Measurements from ENCODE around the gene NRCAM. TPM values are rescaled to one million over a fixed set of nuclear protein-coding genes. Genes with fewer than 3 reads are reported as not detected.
A peak's percentile ranks its signal among the peaks of the same experiment; 100 is the strongest.

The NRCAM gene
- total RNA-seq, 1 donor from 2014 or later = 9.3 TPM

GRCh38 chr7:108285003-108285368 is 171.2 kb downstream of the NRCAM start:
- H3K4me3 ChIP-seq (ENCODE audit: insufficient read depth, low read depth, low read length) = no peak overlapping the region
- DNase-seq (ENCODE audit: low read depth) (no peak), FAIRE-seq (no peak)
- no peak overlapping the region for H3K9ac ChIP-seq (ENCODE audit: low read length)
- peaks cover 11% of the 10 kb centered on the region for H3K4me1 Mint-ChIP-seq (ENCODE audit: low read depth, unreplicated experiment)
- H3K27ac Mint-ChIP-seq (ENCODE audit: unreplicated experiment) = no peak overlapping the region
- no peak overlapping the region for H2AFZ ChIP-seq (ENCODE audit: low read depth, low read length)
- H3K9me3 ChIP-seq (ENCODE audit: insufficient read depth, low read depth, low read length) = no peaks in the 10 kb centered on the region
- no peaks in the 10 kb centered on the region for H3K27me3 Mint-ChIP-seq (ENCODE audit: low read depth, unreplicated experiment)
- no peak overlapping the region for H3K27ac ChIP-seq (ENCODE audit: low read depth, low read length)
- H3K9me3 Mint-ChIP-seq (ENCODE audit: unreplicated experiment) = no peaks in the 10 kb centered on the region
- H3K27me3 ChIP-seq (ENCODE audit: insufficient read depth, low read length) = no peaks in the 10 kb centered on the region
- no peaks in the 10 kb centered on the region for H4K20me1 ChIP-seq (ENCODE audit: insufficient read depth, low read length)
- H3K36me3 Mint-ChIP-seq (ENCODE audit: low read depth, unreplicated experiment) = no peaks in the 10 kb centered on the region
- H3K36me3 ChIP-seq (ENCODE audit: insufficient read depth, low read length) = no peaks in the 10 kb centered on the region
- peaks cover 6% of the 10 kb centered on the region for H3K4me1 ChIP-seq (ENCODE audit: insufficient read depth, low read length)
- H3K4me2 ChIP-seq (ENCODE audit: low read length) = no peak overlapping the region
- H3K4me3 Mint-ChIP-seq (ENCODE audit: unreplicated experiment) = no peak overlapping the region
- TF ChIP-seq, protein P1, sequence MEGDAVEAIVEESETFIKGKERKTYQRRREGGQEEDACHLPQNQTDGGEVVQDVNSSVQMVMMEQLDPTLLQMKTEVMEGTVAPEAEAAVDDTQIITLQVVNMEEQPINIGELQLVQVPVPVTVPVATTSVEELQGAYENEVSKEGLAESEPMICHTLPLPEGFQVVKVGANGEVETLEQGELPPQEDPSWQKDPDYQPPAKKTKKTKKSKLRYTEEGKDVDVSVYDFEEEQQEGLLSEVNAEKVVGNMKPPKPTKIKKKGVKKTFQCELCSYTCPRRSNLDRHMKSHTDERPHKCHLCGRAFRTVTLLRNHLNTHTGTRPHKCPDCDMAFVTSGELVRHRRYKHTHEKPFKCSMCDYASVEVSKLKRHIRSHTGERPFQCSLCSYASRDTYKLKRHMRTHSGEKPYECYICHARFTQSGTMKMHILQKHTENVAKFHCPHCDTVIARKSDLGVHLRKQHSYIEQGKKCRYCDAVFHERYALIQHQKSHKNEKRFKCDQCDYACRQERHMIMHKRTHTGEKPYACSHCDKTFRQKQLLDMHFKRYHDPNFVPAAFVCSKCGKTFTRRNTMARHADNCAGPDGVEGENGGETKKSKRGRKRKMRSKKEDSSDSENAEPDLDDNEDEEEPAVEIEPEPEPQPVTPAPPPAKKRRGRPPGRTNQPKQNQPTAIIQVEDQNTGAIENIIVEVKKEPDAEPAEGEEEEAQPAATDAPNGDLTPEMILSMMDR (IDR thresholded peaks at IDR 0.05; ENCODE audit: insufficient read depth, low read depth, low read length) = no peak
- TF ChIP-seq EZH2 (IDR thresholded peaks at IDR 0.05; ENCODE audit: insufficient read depth, low read length) = no peak
- no peaks in the 10 kb centered on the region for H3K79me2 ChIP-seq (ENCODE audit: insufficient read depth, low read length)

DNA sequence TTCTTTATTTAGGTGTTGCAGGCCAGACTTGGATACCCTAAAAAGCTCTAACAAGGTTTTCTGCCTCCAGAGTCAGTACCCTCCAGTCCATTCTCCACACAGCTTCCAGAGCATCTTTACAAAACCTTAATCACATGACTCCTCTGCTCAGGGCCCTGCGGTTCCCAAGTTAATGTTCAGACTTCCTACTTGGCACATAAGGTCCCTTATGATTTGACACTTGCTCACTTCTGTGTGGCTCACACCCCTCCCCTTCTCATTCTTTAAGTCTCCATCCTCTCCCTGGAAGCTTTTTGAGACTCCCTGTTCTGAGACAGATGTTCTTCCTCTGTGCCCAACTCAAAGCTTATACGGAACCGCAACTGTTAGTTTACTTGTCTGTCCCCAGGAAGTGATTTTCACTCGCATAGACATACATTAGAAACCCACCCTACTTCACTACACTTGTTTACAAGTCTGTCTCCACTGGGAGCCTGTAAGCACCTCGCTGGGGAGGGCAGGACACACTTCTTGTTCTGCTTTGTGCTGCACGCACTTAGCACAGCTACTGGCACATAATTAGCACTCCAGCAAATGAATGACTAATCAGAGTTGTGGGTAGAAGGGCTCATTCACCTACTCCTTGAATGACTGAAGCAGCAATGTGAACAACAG is 171.8 kb downstream of the NRCAM start:
- TF ChIP-seq EZH2 (IDR thresholded peaks at IDR 0.05; ENCODE audit: insufficient read depth, low read length) = no peak
- TF ChIP-seq, protein P1 (IDR thresholded peaks at IDR 0.05; ENCODE audit: insufficient read depth, low read depth, low read length) = no peak
- H3K4me3 Mint-ChIP-seq (ENCODE audit: unreplicated experiment) = no peak overlapping the region
- peak overlapping the region; percentile 14 for H2AFZ ChIP-seq (ENCODE audit: low read depth, low read length)
- no peak overlapping the region for H3K9ac ChIP-seq (ENCODE audit: low read length)
- no peaks in the 10 kb centered on the region for H3K79me2 ChIP-seq (ENCODE audit: insufficient read depth, low read length)
- H3K4me2 ChIP-seq (ENCODE audit: low read length) = no peak overlapping the region
- H3K27ac ChIP-seq (ENCODE audit: low read depth, low read length) = no peak overlapping the region
- no peak overlapping the region for H3K4me3 ChIP-seq (ENCODE audit: insufficient read depth, low read depth, low read length)
- no peak overlapping the region for H3K27ac Mint-ChIP-seq (ENCODE audit: unreplicated experiment)
- no peaks in the 10 kb centered on the region for H3K36me3 ChIP-seq (ENCODE audit: insufficient read depth, low read length)
- no peaks in the 10 kb centered on the region for H3K9me3 ChIP-seq (ENCODE audit: insufficient read depth, low read depth, low read length)
- no peaks in the 10 kb centered on the region for H3K9me3 Mint-ChIP-seq (ENCODE audit: unreplicated experiment)
- H3K27me3 Mint-ChIP-seq (ENCODE audit: low read depth, unreplicated experiment) = no peaks in the 10 kb centered on the region
- no peaks in the 10 kb centered on the region for H3K36me3 Mint-ChIP-seq (ENCODE audit: low read depth, unreplicated experiment)
- FAIRE-seq (no peak), DNase-seq (ENCODE audit: low read depth) (no peak)
- H3K4me1 Mint-ChIP-seq (ENCODE audit: low read depth, unreplicated experiment) = peaks cover 11% of the 10 kb centered on the region
- no peaks in the 10 kb centered on the region for H3K27me3 ChIP-seq (ENCODE audit: insufficient read depth, low read length)
- H4K20me1 ChIP-seq (ENCODE audit: insufficient read depth, low read length) = no peaks in the 10 kb centered on the region
- H3K4me1 ChIP-seq (ENCODE audit: insufficient read depth, low read length) = peaks cover 6% of the 10 kb centered on the region

DNA sequence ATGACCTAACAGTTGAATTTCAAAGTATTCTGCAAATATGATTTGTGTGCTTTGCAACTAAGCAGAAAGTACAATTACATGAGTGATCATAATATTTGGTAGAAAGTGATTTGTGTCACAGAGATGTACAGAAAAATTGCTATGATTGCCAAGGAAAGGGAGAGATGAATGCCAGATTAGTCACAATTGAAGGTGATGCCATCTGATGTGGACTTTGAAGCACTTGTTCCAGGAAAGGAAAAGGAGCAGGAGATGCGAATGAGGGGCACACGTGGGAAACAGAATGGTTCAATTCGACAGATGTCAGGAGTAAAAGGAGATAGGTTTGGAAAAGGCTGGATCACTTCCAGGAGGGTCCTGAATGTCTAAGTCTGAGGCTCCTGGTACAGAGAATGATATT is 173.0 kb downstream of the NRCAM start:
- Mint-ChIP-seq H3K9me3 (ENCODE audit: unreplicated experiment) (peaks cover 2% of the 10 kb centered on the region), H3K27ac (ENCODE audit: unreplicated experiment) (no peak overlapping the region), H3K36me3 (ENCODE audit: low read depth, unreplicated experiment) (no peaks in the 10 kb centered on the region), H3K27me3 (ENCODE audit: low read depth, unreplicated experiment) (no peaks in the 10 kb centered on the region), H3K4me1 (ENCODE audit: low read depth, unreplicated experiment) (peaks cover 11% of the 10 kb centered on the region), H3K4me3 (ENCODE audit: unreplicated experiment) (no peak overlapping the region)
- H3K9me3 ChIP-seq (ENCODE audit: insufficient read depth, low read depth, low read length) = no peaks in the 10 kb centered on the region
- no peak overlapping the region for H3K4me2 ChIP-seq (ENCODE audit: low read length)
- TF ChIP-seq EZH2 (IDR thresholded peaks at IDR 0.05; ENCODE audit: insufficient read depth, low read length) = no peak
- TF ChIP-seq, protein P1 (IDR thresholded peaks at IDR 0.05; ENCODE audit: insufficient read depth, low read depth, low read length) = no peak
- no peaks in the 10 kb centered on the region for H3K36me3 ChIP-seq (ENCODE audit: insufficient read depth, low read length)
- no peak overlapping the region for H3K9ac ChIP-seq (ENCODE audit: low read length)
- H3K27me3 ChIP-seq (ENCODE audit: insufficient read depth, low read length) = no peaks in the 10 kb centered on the region
- no peaks in the 10 kb centered on the region for H4K20me1 ChIP-seq (ENCODE audit: insufficient read depth, low read length)
- H3K4me1 ChIP-seq (ENCODE audit: insufficient read depth, low read length) = peaks cover 6% of the 10 kb centered on the region
- FAIRE-seq = no peak
- no peak overlapping the region for H3K4me3 ChIP-seq (ENCODE audit: insufficient read depth, low read depth, low read length)
- H3K27ac ChIP-seq (ENCODE audit: low read depth, low read length) = no peak overlapping the region
- DNase-seq (ENCODE audit: low read depth) = no peak
- H2AFZ ChIP-seq (ENCODE audit: low read depth, low read length) = no peak overlapping the region
- no peaks in the 10 kb centered on the region for H3K79me2 ChIP-seq (ENCODE audit: insufficient read depth, low read length)
